Adrenal gland (tissue), 5 donors: ENCODE measurements around the gene PSD2.

Source experiments
- POLR2A ChIP-seq, 2 donors: fragments of 450-650 bp; IDR thresholded peaks; one replicate each; pipeline ENCODE4 v1.6.1; 2017; ENCODE audit warnings: antibody characterized with exemption in 2 of 2, mild to moderate bottlenecking in 2 of 2, moderate library complexity in 1 of 2
- TF ChIP-seq, protein P1 (sequence below), 6 experiments: fragments of 450-650 bp in 4 of 6; fragments of 200-600 bp in 2 of 6; sonication (generic) in 1 of 6; IDR thresholded peaks; 1 replicate in 5 of 6; 2 replicates in 1 of 6; pipeline versions ENCODE4 v1.5.1 to v1.8.0; 2016 to 2021; ENCODE audit warnings: antibody characterized with exemption in 6 of 6, mild to moderate bottlenecking in 2 of 6, moderate library complexity in 1 of 6
- donor health status: DM: no; HTN: no; CAD: no.

DNA sequence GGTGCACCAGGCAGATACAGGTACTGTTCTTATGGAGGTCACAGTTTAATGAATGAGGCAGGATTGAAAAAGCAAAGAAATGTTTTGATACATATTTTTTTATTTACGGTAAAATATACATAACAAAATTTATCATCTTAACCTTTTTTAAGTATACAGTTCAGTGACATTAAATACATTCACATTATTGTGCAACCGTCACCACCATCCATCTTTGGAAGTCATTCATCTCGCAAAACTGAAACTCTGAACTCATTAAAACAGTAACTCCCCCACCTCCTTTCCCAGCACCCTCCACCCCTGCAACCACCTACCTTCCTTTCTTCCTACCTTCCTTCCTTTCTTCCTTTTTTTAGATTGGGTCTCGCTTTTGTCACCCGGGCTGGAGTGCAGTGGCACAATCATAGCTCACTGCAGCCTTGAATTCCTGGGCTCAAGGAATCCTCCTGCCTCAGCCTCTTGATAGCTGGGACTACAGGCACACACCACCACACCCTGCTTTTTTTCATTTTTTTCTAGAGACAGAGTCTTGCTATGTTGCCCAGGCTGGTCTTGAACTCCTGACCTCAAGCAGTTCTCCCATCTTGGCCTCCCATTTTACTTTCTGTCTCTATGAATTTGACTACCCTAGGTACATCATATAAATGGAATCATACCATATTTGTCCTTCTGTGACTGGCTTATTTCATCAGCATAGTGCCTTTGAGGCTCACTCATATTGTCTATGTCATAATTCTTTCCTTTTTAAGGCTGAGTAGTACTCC lies 22.5 kb upstream of the PSD2 start:
- TF ChIP-seq, protein P1, sequence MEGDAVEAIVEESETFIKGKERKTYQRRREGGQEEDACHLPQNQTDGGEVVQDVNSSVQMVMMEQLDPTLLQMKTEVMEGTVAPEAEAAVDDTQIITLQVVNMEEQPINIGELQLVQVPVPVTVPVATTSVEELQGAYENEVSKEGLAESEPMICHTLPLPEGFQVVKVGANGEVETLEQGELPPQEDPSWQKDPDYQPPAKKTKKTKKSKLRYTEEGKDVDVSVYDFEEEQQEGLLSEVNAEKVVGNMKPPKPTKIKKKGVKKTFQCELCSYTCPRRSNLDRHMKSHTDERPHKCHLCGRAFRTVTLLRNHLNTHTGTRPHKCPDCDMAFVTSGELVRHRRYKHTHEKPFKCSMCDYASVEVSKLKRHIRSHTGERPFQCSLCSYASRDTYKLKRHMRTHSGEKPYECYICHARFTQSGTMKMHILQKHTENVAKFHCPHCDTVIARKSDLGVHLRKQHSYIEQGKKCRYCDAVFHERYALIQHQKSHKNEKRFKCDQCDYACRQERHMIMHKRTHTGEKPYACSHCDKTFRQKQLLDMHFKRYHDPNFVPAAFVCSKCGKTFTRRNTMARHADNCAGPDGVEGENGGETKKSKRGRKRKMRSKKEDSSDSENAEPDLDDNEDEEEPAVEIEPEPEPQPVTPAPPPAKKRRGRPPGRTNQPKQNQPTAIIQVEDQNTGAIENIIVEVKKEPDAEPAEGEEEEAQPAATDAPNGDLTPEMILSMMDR (IDR thresholded peaks at IDR 0.05) = no peak
- TF ChIP-seq POLR2A (IDR thresholded peaks at IDR 0.05) = no peak
